HG03378 (cell line): ENCODE data around the gene MPHOSPH9.

Experiments
- ATAC-seq: cut with Tn5 transposase; IDR thresholded peaks from one replicate; pipeline ENCODE4 v1.9.1; 2021; ENCODE audit warnings: mild to moderate bottlenecking, moderate library complexity; ENCODE audit not compliant: unreplicated experiment

MPHOSPH9 gene

GRCh38 chr12:123104809-123105208 is 128.1 kb downstream of the MPHOSPH9 start:
- ATAC-seq, result no peak
